HCT116 (cell line): Measurements from ENCODE around the gene PI4K2A. TPM values are rescaled to one million over a fixed set of nuclear protein-coding genes. Genes with fewer than 3 reads are reported as not detected.

Experiments
- ATAC-seq: fragments of 200-7000 bp; cut with Tn5 transposase; 2 replicates; pipeline ENCODE4 v1.9.1; 2020; ENCODE audit warnings: mild to moderate bottlenecking, moderate library complexity
- BruUV-seq: library from RNA; stranded (reverse); fragments of 400-500 nt; replicated peaks from 2 replicates; lab custom pipeline; 2021; lab: Mats Ljungman, UMichigan
- CTCF ChIA-PET: fragments of 300-600 bp; sonication (Branson Sonifier 250); formaldehyde crosslinking; loops from one replicate; lab custom pipeline; 2021; ENCODE audit warnings: antibody characterized with exemption; lab: Charles Lee
- POLR2A ChIA-PET: fragments of 300-600, 350-600 bp; sonication (Branson Sonifier 250); formaldehyde crosslinking; loops from one replicate; lab custom pipeline; 2021; ENCODE audit warnings: antibody characterized with exemption; lab: Charles Lee
- RAD21 ChIA-PET, 2 experiments: fragments of 300-600 bp; sonication (Branson Sonifier 250); formaldehyde crosslinking; loops; one replicate each; lab custom pipeline; 2023; ENCODE audit warnings: low total read pairs in 2 of 2; ENCODE audit not compliant: uncharacterized antibody in 2 of 2, unreplicated experiment in 2 of 2, low non-redundant PET in 1 of 2; lab: Charles Lee
- DNase-seq: peaks from one replicate; pipeline ENCODE4 v3.0.0-alpha.2; 2010; ENCODE audit warnings: low read depth, low spot score
- H2AFZ ChIP-seq: fragments of 200-600 bp; shearing (Covaris generic), sonication (generic); 2 replicates; pipeline ENCODE4 v1.6.1; 2017; ENCODE audit warnings: low read depth, mixed run types, mixed read lengths, antibody characterized with exemption, low read length; ENCODE audit not compliant: poor library complexity, severe bottlenecking
- H3K27ac ChIP-seq: 2 replicates; pipeline ENCODE4 v1.5.1; 2012; ENCODE audit warnings: low read depth, low read length
- H3K27me3 ChIP-seq: fragments of 200-600 bp; sonication (generic); 2 replicates; pipeline ENCODE4 v1.6.1; 2016; ENCODE audit warnings: mixed run types, low read length, mixed read lengths; ENCODE audit not compliant: insufficient read depth
- H3K36me3 ChIP-seq, 2 experiments: fragments of 200-500 bp in 1 of 2; fragments of 200-600 bp in 1 of 2; sonication (Bioruptor generic) in 1 of 2; sonication (generic) in 1 of 2; 2 replicates each; pipeline versions ENCODE4 v1.5.1 to v1.6.1; 2014 to 2016; ENCODE audit warnings: low read length in 2 of 2, inconsistent platforms in 1 of 2, mixed read lengths in 1 of 2, mixed run types in 1 of 2; ENCODE audit not compliant: insufficient read depth in 2 of 2, control insufficient read depth in 1 of 2
- H3K4me1 ChIP-seq, 2 experiments: fragments of 200-600 bp in 1 of 2; sonication (generic) in 1 of 2; 2 replicates each; pipeline versions ENCODE4 v1.5.1 to v1.6.1; 2012 to 2017; ENCODE audit warnings: low read length in 2 of 2, inconsistent platforms in 1 of 2, mild to moderate bottlenecking in 1 of 2, mixed read lengths in 1 of 2, mixed run types in 1 of 2, moderate library complexity in 1 of 2; ENCODE audit not compliant: insufficient read depth in 2 of 2, control insufficient read depth in 1 of 2
- H3K4me2 ChIP-seq: fragments of 200-600 bp; sonication (generic); 2 replicates; pipeline ENCODE4 v1.6.1; 2017; ENCODE audit warnings: mixed run types, low read length, mixed read lengths
- H3K4me3 ChIP-seq, 2 experiments: fragments of 200-600 bp in 1 of 2; sonication (generic) in 1 of 2; replicated peaks in 1 of 2; 2 replicates each; pipeline ENCODE4 v1.5.1; 2011 to 2016; ENCODE audit warnings: low read length in 2 of 2, control low read depth in 1 of 2, low read depth in 1 of 2, mild to moderate bottlenecking in 1 of 2, mixed read lengths in 1 of 2, mixed run types in 1 of 2
- H3K79me2 ChIP-seq: fragments of 200-600 bp; sonication (generic); 2 replicates; pipeline ENCODE4 v1.6.1; 2017; ENCODE audit warnings: mild to moderate bottlenecking, mixed run types, low read length, moderate library complexity, mixed read lengths; ENCODE audit not compliant: insufficient read depth
- H3K9ac ChIP-seq: fragments of 200-600 bp; sonication (generic); 2 replicates; pipeline ENCODE4 v1.6.1; 2016; ENCODE audit warnings: low read length, mixed read lengths
- H3K9me2 ChIP-seq: fragments of 200-600 bp; sonication (generic), shearing (Covaris generic); 2 replicates; pipeline ENCODE4 v1.6.1; 2017; ENCODE audit warnings: mixed run types, mild to moderate bottlenecking, moderate library complexity; ENCODE audit not compliant: insufficient read depth
- H3K9me3 ChIP-seq, 2 experiments: fragments of 200-500 bp in 1 of 2; fragments of 200-600 bp in 1 of 2; sonication (Bioruptor generic) in 1 of 2; sonication (generic) in 1 of 2; 2 replicates each; pipeline ENCODE4 v1.6.1; 2014 to 2017; ENCODE audit warnings: low read length in 2 of 2, mixed read lengths in 2 of 2, inconsistent platforms in 1 of 2, low read depth in 1 of 2, mild to moderate bottlenecking in 1 of 2, mixed run types in 1 of 2, moderate library complexity in 1 of 2; ENCODE audit not compliant: control insufficient read depth in 1 of 2, insufficient read depth in 1 of 2
- H4K20me1 ChIP-seq: fragments of 200-600 bp; sonication (generic), shearing (Covaris generic); 2 replicates; pipeline ENCODE4 v1.6.1; 2017; ENCODE audit warnings: mixed run types, mild to moderate bottlenecking, moderate library complexity; ENCODE audit not compliant: insufficient read depth
- ATF3 ChIP-seq: IDR thresholded peaks from 2 replicates; pipeline ENCODE4 v1.6.1; 2012
- CBX3 ChIP-seq: IDR thresholded peaks from 2 replicates; pipeline ENCODE4 v1.6.1; 2012; ENCODE audit warnings: low read depth
- CEBPB ChIP-seq: IDR thresholded peaks from 2 replicates; pipeline ENCODE4 v1.6.1; 2012; ENCODE audit warnings: low read depth
- CTCF ChIP-seq, 3 experiments: fragments of 200-600 bp in 1 of 3; sonication (generic) in 1 of 3; IDR thresholded peaks in 2 of 3; conservative IDR thresholded peaks in 1 of 3; 2 replicates each; pipeline ENCODE4 v1.5.1; 2012 to 2017; ENCODE audit warnings: low read depth in 2 of 3, low read length in 2 of 3, antibody characterized with exemption in 1 of 3, borderline replicate concordance in 1 of 3, control low read depth in 1 of 3, mild to moderate bottlenecking in 1 of 3, mixed read lengths in 1 of 3, mixed run types in 1 of 3, moderate library complexity in 1 of 3; ENCODE audit not compliant: insufficient read depth in 1 of 3
- EGR1 ChIP-seq: IDR thresholded peaks from 2 replicates; pipeline ENCODE4 v1.6.1; 2012; ENCODE audit warnings: low read depth
- EZH2 ChIP-seq: fragments of 200-600 bp; sonication (generic); IDR thresholded peaks from 2 replicates; pipeline ENCODE4 v1.6.1; 2017; ENCODE audit warnings: antibody characterized with exemption, mixed run types
- EZH2phosphoT487 ChIP-seq: fragments of 200-600 bp; IDR thresholded peaks from 2 replicates; pipeline ENCODE4 v1.6.1; 2018; ENCODE audit warnings: antibody characterized with exemption, borderline replicate concordance
- FOSL1 ChIP-seq: IDR thresholded peaks from 2 replicates; pipeline ENCODE4 v1.6.1; 2012; ENCODE audit warnings: low read depth
- MAX ChIP-seq: IDR thresholded peaks from 2 replicates; pipeline ENCODE4 v1.6.1; 2012
- POLR2A ChIP-seq: IDR thresholded peaks from 2 replicates; pipeline ENCODE4 v1.7.0; 2011; ENCODE audit warnings: borderline replicate concordance; ENCODE audit not compliant: insufficient read depth, insufficient read length; ENCODE audit errors: extremely low read depth
- REST ChIP-seq: IDR thresholded peaks from 2 replicates; pipeline ENCODE4 v1.6.1; 2012; ENCODE audit warnings: low read depth
- SRF ChIP-seq: IDR thresholded peaks from 2 replicates; pipeline ENCODE4 v1.6.1; 2012; ENCODE audit warnings: low read depth
- TCF7L2 ChIP-seq: IDR thresholded peaks from 2 replicates; pipeline ENCODE4 v1.7.0; 2011; ENCODE audit warnings: borderline replicate concordance, inconsistent platforms; ENCODE audit not compliant: insufficient read depth, insufficient read length; ENCODE audit errors: extremely low read depth
- YY1 ChIP-seq: IDR thresholded peaks from 2 replicates; pipeline ENCODE4 v1.6.1; 2011; ENCODE audit warnings: low read length, low read depth, moderate library complexity, mild to moderate bottlenecking; ENCODE audit not compliant: insufficient replicate concordance; ENCODE audit errors: extremely low read depth
- ZNF274 ChIP-seq: fragments of 200-500 bp; sonication (Bioruptor generic); IDR thresholded peaks from 2 replicates; pipeline ENCODE4 v1.6.1; 2014; ENCODE audit warnings: mild to moderate bottlenecking, low read depth, low read length, inconsistent platforms
- intact Hi-C: fragments of 100-400 bp; cut with micrococcal nuclease; formaldehyde crosslinking; loops from 2 replicates; pipeline ENCODE4 v1.10.0; 2022
- total RNA-seq: library from RNA; stranded (reverse); gene quantifications from one replicate; pipeline ENCODE4 v1.2.1, GENCODE V29; 2021; ENCODE audit not compliant: unreplicated experiment

PI4K2A gene
- total RNA-seq, 1 experiment from 2014 or later: 20.0 TPM

- ChIA-PET CTCF (no interaction called here), RAD21 (no interaction called here)
- Histone ChIP-seq H3K36me3 (peaks cover 18 to 42% of the 10 kb centered on the region in 2 experiments), H3K4me2 (no peak overlapping the region), H3K9ac (no peak overlapping the region)
- no peak for TF ChIP-seq MAX
- no peak for TF ChIP-seq POLR2A
- no peak for TF ChIP-seq REST
- TF ChIP-seq YY1: no peak
- TF ChIP-seq SRF: no peak
- no peak for TF ChIP-seq CTCF (IDR thresholded peaks at IDR 0.05 in 2 of 3, conservative IDR thresholded peaks at IDR 0.05 in 1 of 3; ENCODE audit: borderline replicate concordance in 1 of 3, insufficient read depth in 1 of 3, low read depth in 2 of 3, low read length in 2 of 3)
- no peak for TF ChIP-seq CBX3
- TF ChIP-seq CEBPB: no peak
- no peak for TF ChIP-seq FOSL1
- TF ChIP-seq EZH2: no peak
- TF ChIP-seq TCF7L2: no peak
- no peak for TF ChIP-seq EZH2phosphoT487
- no peak for TF ChIP-seq ATF3
- TF ChIP-seq ZNF274: no peak
- no peak for TF ChIP-seq EGR1
- TF ChIP-seq, all 23 proteins: peak for 0
- BruUV-seq: no TSS peak
- Histone ChIP-seq H2AFZ (no peak overlapping the region), H3K4me3 (no peak overlapping the region), H3K4me1 (no peaks in the 10 kb centered on the region), H3K27ac (no peak overlapping the region), H3K9me3 (no peaks in the 10 kb centered on the region), H3K79me2 (no peaks in the 10 kb centered on the region), H3K9me2 (no peaks in the 10 kb centered on the region), H4K20me1 (no peaks in the 10 kb centered on the region), H3K27me3 (no peaks in the 10 kb centered on the region)
- ATAC-seq (no peak), DNase-seq (no peak)
- POLR2A ChIA-PET: interaction anchor here (0.6 kb wide), 1 partner anchor 237 kb away, joined by 3 read pairs; no protein-coding TSS in a partner anchor
- intact Hi-C loops: no loop called here
Measured at GRCh38 chr10:97659589-97659988, 19.1 kb downstream of the PI4K2A start.
